Hematopoietic multipotent progenitor cell (in vitro differentiated cells): ENCODE data around the gene SF3B1. TPM values are rescaled to one million over a fixed set of nuclear protein-coding genes. Genes with fewer than 3 reads are reported as not detected.
"Not testable (repeated sequence)": the region's sequence is repeated elsewhere in the genome, so short reads cannot be mapped to it uniquely, and the experiment has no call there.

Experiments used
- DNase-seq, 3 donors: peaks; one replicate each; pipeline ENCODE4 v3.0.0-alpha.2; 2011 to 2015; ENCODE audit warnings: low read depth in 2 of 3, low spot score in 2 of 3
- total RNA-seq: library from RNA; depleted of rRNA; stranded (reverse); fragments of >200 nt; gene quantifications from one replicate; pipeline ENCODE4 v1.2.3, GENCODE V29; 2012

The SF3B1 gene
- total RNA-seq, 1 donor: 159 TPM

DNA sequence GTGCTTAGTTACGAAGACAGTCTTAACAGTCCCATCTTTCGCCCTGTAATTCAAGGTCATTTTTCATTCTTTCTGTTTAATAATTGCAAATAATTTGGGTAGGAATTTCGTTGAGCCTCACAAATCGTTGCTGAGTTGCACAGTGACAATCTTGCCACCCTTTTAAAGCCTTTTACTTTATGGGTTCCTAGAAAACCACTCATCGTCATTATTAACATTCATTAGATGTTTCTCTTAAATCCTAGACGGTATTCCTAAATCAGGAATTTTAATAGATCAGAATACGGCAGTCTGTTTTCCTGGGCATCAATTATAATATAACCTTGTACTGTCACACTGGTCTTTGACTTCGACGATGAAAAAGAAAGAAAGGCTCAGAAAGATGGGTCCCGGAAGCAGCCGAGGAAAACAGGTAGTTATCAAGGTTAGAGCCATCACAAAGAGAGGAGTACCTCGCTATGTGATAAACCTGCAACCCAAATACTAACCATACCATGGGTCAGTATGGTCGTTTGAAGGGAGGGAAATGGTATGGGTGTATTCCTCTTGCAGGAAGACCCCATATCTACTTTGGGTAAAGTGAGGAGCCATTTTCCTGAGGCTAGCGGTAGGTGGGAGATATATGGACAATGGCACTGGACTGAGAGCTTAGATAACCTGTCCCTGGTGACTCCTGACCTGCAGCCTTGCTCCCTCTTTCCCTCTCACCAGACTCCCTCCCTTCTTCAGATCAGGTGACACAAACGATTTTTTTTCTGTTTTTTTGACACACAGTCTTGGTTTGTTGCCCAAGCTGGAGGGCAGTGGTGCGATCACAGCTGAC, 981 bp upstream of the SF3B1 start:
- no peak for DNase-seq

DNA sequence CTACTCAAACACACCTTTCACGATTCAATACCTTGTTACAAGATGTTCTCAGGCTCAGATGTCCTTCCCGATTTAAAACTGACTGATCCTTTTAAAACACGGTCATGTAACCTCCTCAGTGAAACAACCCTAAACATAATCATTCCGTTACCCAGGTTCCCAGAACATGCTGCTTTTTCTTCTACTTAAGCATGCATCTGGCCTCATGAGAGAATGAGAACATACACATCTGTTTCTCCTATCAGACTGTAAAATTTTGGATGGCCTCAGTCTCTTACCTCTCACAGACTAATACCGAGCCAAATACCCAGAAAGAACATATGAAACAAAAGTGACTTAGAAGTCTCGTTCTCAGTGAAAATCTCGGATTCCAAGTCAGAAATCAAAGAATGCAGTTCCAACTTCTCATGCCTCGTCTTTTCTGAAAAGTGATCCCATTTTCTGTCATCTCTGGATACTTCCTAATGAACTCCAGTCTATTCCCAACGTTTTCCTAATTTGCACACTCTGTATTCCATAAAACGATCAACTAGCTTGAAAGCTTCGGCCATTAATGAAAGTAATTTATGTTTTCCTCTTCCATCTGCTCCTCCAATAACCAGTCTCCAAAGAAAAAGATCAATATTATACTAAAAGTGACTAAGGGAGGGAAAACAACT, 919 bp downstream of the SF3B1 start:
- no peak for DNase-seq

GRCh38 chr2:197432527-197432926, 2.3 kb downstream of the SF3B1 start:
- not testable (repeated sequence) for DNase-seq

GRCh38 chr2:197431858-197432257, 3.0 kb downstream of the SF3B1 start:
- no peak for DNase-seq

- no peak for DNase-seq
These were observed 6.8 kb downstream of the SF3B1 start for GRCh38 chr2:197427986-197428385.

DNA sequence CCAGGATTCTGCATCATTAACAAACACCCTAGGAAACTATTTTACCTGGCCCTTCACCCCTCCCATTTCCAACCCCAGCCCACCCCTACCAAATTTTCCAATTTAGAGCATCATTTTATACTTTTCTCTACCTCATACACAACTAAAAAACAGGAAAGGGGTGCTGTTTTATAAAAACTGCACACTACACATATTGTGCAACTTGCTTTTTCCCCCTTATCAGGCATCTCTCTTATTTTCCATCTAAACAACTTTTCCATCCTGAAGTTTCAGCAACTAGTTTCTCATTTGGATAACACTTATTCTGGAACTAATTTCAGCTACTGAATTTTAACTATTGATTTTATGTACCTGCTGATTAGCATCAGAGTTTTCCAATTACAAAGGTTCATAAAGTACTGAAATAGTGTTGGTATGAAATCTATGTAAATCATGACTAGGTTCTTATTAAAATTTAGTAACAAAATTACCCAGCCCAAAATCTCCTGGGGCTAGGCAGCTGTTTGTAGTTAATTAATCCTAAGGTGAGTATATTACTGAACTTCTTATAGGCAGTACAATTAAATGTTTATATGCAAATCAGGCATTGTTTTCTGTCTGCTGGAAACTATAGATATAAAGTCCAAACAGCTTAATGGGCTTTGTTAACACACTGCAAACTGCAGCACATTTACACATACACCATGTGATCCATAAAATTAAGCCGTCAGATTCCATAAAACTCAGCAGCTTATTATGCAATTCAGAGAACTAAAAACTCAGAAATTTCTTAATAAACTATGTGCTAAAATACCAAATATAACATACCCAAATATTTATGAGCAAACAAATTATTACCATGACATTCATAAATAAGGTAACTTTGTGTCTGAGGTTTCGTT, 7.9 kb downstream of the SF3B1 start:
- no peak for DNase-seq

DNA sequence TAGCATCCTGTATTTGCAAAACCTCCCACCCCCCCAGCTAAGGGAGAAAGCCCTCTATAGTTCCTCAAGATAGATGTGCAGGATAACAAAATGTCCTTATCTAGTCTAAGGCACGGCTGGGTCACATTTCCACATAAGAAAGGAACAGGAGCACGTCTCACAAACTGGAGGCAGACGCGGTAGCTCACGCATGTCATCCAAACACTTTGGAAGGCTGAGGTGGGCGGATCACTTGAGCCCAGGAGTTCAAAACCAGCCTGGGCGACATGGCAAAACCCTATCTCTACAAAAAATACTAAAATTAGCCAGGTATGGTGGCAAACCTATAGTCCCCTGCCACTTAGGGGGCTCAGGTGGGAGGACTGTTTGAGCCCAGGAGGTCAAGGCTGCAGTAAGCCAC, 9.3 kb downstream of the SF3B1 start:
- DNase-seq: no peak

- DNase-seq: no peak
These were observed 11.5 kb downstream of the SF3B1 start for GRCh38 chr2:197423307-197423706.

- DNase-seq: no peak
These were observed 15.4 kb downstream of the SF3B1 start for GRCh38 chr2:197419438-197419837.

DNA sequence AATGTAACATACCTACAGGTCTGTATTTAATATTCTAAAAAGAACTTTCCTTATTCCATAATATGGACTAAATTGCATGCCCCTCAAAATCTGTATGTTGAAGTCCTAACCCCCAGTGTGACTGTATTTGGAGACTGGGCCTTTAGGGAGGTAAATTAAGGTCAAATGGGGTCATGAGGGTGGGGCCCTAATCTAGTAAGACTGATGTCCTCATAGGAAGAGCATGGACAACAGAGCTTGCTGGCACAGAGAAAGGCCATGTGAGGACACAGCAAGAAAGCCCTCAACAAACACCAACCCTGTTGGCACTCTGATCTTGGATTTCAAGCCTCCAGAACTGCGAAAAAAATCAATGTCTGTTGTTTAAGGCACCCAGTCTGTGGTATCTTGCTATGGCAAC, 18.6 kb downstream of the SF3B1 start:
- no peak for DNase-seq

DNA sequence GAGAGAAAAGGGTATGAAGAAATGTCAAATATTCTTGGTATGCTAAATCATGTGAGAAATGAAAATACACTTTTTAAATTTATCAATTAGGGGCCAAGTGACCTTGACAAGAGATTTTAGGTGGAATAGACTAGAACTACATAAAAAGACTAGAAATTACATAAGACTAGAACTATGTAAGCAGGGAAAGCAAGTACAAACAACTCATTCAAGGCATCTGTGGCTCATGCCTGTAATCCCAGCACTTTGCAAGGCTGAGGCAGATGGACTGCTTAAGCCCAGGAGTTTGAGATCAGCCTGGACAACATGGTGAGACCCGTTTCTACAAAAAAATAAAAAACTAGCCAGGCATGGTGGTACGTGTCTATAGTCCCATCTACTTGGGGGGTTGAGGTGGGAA, 20.3 kb downstream of the SF3B1 start:
- DNase-seq: no peak

GRCh38 chr2:197414039-197414438, 20.8 kb downstream of the SF3B1 start:
- no peak for DNase-seq

GRCh38 chr2:197405582-197405981, 29.2 kb downstream of the SF3B1 start:
- no peak for DNase-seq

DNA sequence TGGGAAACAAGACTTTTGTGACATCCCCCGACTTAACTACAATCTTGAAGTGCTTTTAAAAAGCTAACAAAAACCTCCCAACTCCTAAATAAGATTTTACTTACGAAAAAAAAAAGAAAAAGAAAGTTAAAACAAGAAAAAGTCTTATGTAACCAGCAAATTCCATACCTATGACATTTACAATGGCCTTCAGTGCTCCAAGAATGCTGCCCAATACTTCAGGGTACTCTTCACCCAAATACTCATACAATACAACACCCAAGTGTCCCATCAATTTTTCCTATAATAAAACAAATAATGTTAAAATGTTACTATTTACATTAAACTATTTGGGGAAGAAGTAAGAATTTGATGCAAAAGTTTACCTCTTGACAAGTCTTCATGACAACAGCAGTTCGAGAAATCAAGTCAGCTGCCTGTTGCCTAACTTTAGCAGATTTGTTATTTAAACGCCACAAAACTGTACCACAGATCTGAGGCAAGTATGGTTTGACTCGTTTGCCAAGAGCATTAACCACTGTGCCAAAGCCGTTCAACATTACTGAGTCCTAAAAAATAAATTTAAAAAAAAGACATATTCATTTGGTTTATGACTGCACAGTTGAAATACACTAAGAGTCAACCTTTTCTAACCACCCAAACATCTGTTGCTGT, 34.8 kb downstream of the SF3B1 start:
- DNase-seq: no peak

DNA sequence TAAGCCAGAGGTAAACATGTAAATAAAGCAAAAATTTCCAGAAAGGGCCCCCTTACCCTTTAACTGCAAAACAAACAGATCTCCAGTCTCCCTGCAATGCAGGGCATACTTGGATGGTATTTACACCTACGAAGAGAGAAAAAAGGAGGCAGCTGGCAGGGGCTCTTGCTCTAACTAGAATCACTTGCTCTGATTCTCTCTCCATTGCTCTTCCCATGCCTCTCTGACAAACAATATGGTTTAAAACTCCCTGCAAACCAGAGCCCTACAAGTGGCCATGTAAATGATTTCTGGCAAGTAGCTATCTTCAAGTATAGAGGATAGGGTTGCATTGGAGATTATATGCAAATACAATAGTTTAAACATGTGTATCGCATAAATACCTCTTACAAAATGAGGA, 35.9 kb downstream of the SF3B1 start:
- DNase-seq: no peak

- no peak for DNase-seq
These were observed 43.6 kb downstream of the SF3B1 start for GRCh38 chr2:197391220-197391717.

DNA sequence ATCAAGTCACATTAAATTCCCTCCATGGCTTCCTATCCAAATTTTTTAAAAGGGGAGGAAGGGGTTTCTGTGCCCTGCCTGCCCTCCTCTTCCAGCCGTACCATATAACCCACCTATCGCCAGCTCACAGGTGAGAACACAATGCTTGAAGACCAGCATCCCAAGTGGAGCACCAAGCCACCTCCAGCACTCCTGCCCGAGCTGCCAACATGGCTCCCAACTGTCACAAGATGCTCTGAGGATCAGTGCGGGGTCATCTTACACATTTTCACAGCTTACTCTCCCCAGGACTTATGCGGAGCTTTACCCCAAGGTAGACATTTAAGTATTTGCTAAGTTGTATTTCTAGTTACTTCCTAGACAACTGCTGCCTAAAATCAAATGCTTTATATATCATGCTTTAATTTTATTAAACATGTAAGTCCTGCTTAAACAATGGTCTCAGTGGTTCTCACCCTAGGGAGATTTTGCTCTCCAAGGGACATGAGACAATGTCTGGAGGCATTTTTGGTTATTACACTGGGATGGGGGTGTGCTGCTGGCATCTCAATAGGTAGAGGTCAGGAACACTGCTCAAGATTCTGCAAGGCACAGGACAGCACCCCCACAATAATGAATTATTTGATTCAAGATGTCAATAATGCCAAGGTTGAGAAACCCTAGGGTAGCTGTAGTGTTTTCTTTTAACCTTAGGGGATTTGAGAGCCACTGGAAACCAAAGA, 45.8 kb downstream of the SF3B1 start:
- no peak for DNase-seq

- no peak for DNase-seq
These were observed 47.6 kb downstream of the SF3B1 start for GRCh38 chr2:197387179-197387578.

DNA sequence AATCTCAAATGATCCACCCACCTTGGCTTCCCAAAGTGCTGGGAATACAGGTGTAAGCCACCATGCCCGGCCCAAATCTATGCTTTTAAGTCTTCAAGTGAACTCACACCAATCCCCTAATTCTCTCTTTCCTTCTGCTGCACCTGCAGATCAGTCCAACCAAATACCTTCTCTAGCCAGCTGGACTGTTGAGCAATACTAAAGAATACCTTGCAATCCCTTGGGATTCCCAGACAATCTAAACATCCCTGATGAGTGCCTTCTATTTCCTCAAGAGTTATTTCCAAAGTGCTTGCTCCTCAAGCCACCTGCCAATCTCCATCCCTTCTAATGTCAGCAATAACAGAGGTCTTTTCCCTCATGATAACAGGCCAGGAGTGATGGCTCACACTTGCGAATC, 48.6 kb downstream of the SF3B1 start:
- DNase-seq: no peak

- no peak for DNase-seq
These were observed 51.0 kb downstream of the SF3B1 start for GRCh38 chr2:197383825-197384224.
